ENCODE results near the gene ZNF316. TPM values are rescaled to one million over a fixed set of nuclear protein-coding genes. Genes with fewer than 3 reads are reported as not detected.

ZNF316 gene
- polyA plus RNA-seq, 1 of the 3 experiments (the other 2 are of a cell fraction), result 18.6 TPM

DNA sequence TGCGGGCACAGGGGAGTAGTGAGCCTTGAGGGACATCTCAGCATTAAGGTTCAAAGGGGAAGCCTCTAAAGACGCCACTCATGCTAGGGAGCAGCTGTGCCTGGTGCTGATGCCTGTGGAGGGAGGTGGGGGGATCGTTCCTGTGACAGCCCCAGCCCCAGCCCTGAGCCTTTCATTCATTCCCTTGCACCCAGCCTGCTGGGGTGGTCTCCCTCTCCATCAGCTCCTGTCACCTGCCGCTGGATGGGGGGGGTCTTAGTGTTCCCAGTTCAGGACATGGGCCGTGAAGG lies 11.6 kb downstream of the ZNF316 start:
- Histone ChIP-seq H3K9me2 (no peaks in the 10 kb centered on the region), H3K4me1 (ENCODE audit: control insufficient read depth in 1 of 2, insufficient read depth in 2 of 2, low read depth in 1 of 2, low read length in 1 of 2) (no peaks in the 10 kb centered on the region), H3K4me2 (no peak overlapping the region), H3K4me3 (ENCODE audit: low read depth in 2 of 2, low read length in 1 of 2) (no peak overlapping the region), H3K27me3 (ENCODE audit: insufficient read depth) (no peaks in the 10 kb centered on the region), H3K9me3 (no peaks in the 10 kb centered on the region), H3K9ac (no peak overlapping the region), H3K27ac (ENCODE audit: low read depth in 2 of 2, low read length in 1 of 2) (no peak overlapping the region), H3K36me3 (replicated peaks in 1 of 2; ENCODE audit: control insufficient read depth in 1 of 2, insufficient read depth in 2 of 2, low read length in 1 of 2) (peaks cover 46 to 84% of the 10 kb centered on the region in 2 experiments), H3F3A (replicated peaks; ENCODE audit: insufficient read depth) (no peaks in the 10 kb centered on the region), H3K79me2 (ENCODE audit: insufficient read depth) (peaks cover 8% of the 10 kb centered on the region; the same call in 1 of the 2 replicates), H2AFZ (ENCODE audit: low read depth) (no peak overlapping the region), H4K20me1 (ENCODE audit: insufficient read depth) (peaks cover 20% of the 10 kb centered on the region; the same call in 1 of the 2 replicates)
- ChIA-PET CTCF (interaction anchor here (0.7 to 2.8 kb wide), 2 partner anchors 10 to 57 kb away, joined by 3 to 12 read pairs; no protein-coding TSS in a partner anchor), POLR2A (no interaction called here)
- DNase-seq, result peak; percentile 29
- TF ChIP-seq, protein P1, sequence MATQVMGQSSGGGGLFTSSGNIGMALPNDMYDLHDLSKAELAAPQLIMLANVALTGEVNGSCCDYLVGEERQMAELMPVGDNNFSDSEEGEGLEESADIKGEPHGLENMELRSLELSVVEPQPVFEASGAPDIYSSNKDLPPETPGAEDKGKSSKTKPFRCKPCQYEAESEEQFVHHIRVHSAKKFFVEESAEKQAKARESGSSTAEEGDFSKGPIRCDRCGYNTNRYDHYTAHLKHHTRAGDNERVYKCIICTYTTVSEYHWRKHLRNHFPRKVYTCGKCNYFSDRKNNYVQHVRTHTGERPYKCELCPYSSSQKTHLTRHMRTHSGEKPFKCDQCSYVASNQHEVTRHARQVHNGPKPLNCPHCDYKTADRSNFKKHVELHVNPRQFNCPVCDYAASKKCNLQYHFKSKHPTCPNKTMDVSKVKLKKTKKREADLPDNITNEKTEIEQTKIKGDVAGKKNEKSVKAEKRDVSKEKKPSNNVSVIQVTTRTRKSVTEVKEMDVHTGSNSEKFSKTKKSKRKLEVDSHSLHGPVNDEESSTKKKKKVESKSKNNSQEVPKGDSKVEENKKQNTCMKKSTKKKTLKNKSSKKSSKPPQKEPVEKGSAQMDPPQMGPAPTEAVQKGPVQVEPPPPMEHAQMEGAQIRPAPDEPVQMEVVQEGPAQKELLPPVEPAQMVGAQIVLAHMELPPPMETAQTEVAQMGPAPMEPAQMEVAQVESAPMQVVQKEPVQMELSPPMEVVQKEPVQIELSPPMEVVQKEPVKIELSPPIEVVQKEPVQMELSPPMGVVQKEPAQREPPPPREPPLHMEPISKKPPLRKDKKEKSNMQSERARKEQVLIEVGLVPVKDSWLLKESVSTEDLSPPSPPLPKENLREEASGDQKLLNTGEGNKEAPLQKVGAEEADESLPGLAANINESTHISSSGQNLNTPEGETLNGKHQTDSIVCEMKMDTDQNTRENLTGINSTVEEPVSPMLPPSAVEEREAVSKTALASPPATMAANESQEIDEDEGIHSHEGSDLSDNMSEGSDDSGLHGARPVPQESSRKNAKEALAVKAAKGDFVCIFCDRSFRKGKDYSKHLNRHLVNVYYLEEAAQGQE (IDR thresholded peaks at IDR 0.05; ENCODE audit: low read depth, low read length), result no peak
- TF ChIP-seq, protein P2, sequence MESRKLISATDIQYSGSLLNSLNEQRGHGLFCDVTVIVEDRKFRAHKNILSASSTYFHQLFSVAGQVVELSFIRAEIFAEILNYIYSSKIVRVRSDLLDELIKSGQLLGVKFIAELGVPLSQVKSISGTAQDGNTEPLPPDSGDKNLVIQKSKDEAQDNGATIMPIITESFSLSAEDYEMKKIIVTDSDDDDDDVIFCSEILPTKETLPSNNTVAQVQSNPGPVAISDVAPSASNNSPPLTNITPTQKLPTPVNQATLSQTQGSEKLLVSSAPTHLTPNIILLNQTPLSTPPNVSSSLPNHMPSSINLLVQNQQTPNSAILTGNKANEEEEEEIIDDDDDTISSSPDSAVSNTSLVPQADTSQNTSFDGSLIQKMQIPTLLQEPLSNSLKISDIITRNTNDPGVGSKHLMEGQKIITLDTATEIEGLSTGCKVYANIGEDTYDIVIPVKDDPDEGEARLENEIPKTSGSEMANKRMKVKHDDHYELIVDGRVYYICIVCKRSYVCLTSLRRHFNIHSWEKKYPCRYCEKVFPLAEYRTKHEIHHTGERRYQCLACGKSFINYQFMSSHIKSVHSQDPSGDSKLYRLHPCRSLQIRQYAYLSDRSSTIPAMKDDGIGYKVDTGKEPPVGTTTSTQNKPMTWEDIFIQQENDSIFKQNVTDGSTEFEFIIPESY (IDR thresholded peaks at IDR 0.05; ENCODE audit: borderline replicate concordance, low read depth), result no peak
- 93% methylated on average over 2 of the region's 5 CpGs for WGBS (ENCODE audit: low lambda C conversion rate)

DNA sequence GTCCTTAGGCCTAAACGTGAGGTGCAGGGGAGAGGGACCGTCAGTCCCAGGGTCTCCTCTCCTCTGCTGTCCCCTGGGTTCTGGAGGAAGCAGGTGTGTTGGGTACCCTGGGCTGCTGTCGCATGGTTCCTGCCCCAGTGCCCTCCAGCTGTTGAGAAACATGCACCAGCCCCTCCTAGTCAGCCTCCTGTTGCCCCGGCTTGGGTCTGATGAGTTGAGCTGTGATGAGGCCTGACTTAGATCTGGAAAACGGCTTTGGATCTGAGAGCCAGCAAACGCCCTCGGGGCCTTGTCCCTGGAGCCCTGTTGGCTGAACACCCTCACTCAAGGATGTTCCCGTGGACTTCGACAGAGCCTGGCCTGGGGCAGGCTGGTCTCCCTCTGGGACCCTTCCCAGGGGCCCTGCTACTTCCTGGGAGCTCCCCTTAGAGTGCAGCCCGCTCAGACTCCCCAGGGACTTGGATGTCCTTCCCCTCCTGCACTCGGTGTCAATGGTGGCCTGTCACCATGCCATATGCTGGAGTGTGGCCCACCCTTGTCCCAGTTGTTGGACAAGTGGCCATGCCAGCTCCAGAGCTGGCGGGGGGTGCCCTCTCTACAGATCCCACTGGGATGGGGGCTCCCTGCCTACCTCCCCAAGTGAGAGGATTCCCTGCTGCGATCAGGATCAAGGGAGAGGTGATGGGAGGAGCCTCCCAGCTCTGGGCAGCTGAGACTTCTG lies 12.3 kb downstream of the ZNF316 start:
- CTCF ChIA-PET, result interaction anchor here (0.7 to 2.8 kb wide), 3 partner anchors 10 to 58 kb away, joined by 3 to 12 read pairs (median 3); no protein-coding TSS in a partner anchor
- WGBS (ENCODE audit: low lambda C conversion rate), result 94% methylated on average over 8 of the region's 13 CpGs
- peak; percentile 36 for DNase-seq

More for the DNA sequence above, 12.3 kb downstream of the ZNF316 start:
- Histone ChIP-seq H3K4me2 (no peak overlapping the region), H4K20me1 (ENCODE audit: insufficient read depth) (peaks cover 20% of the 10 kb centered on the region; the same call in 1 of the 2 replicates), H3K4me1 (ENCODE audit: control insufficient read depth in 1 of 2, insufficient read depth in 2 of 2, low read depth in 1 of 2, low read length in 1 of 2) (no peaks in the 10 kb centered on the region), H3K36me3 (replicated peaks in 1 of 2; ENCODE audit: control insufficient read depth in 1 of 2, insufficient read depth in 2 of 2, low read length in 1 of 2) (peaks cover 41 to 84% of the 10 kb centered on the region in 2 experiments), H3F3A (replicated peaks; ENCODE audit: insufficient read depth) (no peaks in the 10 kb centered on the region), H3K27me3 (ENCODE audit: insufficient read depth) (no peaks in the 10 kb centered on the region), H3K27ac (ENCODE audit: low read depth in 2 of 2, low read length in 1 of 2) (no peak overlapping the region), H3K4me3 (ENCODE audit: low read depth in 2 of 2, low read length in 1 of 2) (no peak overlapping the region; a peak in 1 of 4 replicates), H3K9me2 (no peaks in the 10 kb centered on the region), H2AFZ (ENCODE audit: low read depth) (no peak overlapping the region), H3K79me2 (ENCODE audit: insufficient read depth) (peaks cover 8% of the 10 kb centered on the region; the same call in 1 of the 2 replicates), H3K9me3 (no peaks in the 10 kb centered on the region), H3K9ac (no peak overlapping the region)
- TF ChIP-seq FOXJ3 (CRISPR knock-in tag; IDR thresholded peaks at IDR 0.05), result no peak
- POLR2A ChIA-PET, result no interaction called here
